NCI-H1092 treated with DMSO at 0.1 percent for 48 hours (cell line): ENCODE results near the gene HIVEP2.
"Not testable (repeated sequence)": the region's sequence is repeated elsewhere in the genome, so short reads cannot be mapped to it uniquely, and the experiment has no call there.

ENCODE experiments used
- DNase-seq: peaks from one replicate; lab custom pipeline; 2025; lab: John Stamatoyannopoulos, UW

Gene HIVEP2, protein sequence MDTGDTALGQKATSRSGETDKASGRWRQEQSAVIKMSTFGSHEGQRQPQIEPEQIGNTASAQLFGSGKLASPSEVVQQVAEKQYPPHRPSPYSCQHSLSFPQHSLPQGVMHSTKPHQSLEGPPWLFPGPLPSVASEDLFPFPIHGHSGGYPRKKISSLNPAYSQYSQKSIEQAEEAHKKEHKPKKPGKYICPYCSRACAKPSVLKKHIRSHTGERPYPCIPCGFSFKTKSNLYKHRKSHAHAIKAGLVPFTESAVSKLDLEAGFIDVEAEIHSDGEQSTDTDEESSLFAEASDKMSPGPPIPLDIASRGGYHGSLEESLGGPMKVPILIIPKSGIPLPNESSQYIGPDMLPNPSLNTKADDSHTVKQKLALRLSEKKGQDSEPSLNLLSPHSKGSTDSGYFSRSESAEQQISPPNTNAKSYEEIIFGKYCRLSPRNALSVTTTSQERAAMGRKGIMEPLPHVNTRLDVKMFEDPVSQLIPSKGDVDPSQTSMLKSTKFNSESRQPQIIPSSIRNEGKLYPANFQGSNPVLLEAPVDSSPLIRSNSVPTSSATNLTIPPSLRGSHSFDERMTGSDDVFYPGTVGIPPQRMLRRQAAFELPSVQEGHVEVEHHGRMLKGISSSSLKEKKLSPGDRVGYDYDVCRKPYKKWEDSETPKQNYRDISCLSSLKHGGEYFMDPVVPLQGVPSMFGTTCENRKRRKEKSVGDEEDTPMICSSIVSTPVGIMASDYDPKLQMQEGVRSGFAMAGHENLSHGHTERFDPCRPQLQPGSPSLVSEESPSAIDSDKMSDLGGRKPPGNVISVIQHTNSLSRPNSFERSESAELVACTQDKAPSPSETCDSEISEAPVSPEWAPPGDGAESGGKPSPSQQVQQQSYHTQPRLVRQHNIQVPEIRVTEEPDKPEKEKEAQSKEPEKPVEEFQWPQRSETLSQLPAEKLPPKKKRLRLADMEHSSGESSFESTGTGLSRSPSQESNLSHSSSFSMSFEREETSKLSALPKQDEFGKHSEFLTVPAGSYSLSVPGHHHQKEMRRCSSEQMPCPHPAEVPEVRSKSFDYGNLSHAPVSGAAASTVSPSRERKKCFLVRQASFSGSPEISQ (N-terminal part only)

DNA sequence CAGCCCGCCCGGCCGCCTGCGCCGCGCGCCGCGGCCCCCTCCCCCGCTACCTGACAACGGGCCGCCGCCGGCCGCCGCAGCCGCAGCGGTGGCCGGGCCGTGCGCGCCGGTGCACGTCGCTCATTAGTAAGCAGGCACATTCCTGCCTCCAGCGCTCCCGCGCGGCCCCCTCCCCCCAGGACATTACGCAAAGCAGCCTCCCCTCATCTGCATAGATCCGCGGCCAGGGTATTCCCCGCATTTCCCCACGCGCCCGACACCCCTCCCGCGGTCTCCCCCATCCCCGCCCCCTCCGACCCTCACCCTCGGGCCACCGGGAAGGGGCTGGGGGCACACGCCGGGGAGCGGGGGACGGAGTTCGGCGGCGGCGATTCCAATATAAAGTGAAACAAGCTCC lies at the start of gene HIVEP2:
HIVEP2 (minus strand) TSS at position 128 of the 397 bp plus-strand sequence. CDS start 170,438 bp downstream, outside the sequence.
- no peak for DNase-seq

DNA sequence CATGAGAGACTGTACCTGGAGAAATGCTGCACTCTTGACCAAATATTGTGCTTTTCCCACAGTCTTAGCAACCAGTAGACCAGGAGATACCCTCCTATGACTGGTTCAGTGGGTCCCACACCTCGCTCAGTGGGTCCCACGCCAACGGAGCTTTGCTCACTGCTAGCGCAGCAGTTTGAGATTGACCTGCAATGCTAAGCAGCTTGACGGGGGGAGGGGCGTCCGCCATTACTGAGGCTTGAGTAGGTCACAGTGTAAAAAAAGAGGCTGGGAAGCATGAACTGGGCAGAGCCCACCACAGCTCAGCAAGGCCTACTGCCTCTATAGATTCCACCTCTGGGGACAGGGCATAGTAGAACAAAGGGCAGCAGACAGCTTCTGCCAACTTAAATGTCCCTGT lies 49.0 kb upstream of the HIVEP2 start:
- no peak for DNase-seq

DNA sequence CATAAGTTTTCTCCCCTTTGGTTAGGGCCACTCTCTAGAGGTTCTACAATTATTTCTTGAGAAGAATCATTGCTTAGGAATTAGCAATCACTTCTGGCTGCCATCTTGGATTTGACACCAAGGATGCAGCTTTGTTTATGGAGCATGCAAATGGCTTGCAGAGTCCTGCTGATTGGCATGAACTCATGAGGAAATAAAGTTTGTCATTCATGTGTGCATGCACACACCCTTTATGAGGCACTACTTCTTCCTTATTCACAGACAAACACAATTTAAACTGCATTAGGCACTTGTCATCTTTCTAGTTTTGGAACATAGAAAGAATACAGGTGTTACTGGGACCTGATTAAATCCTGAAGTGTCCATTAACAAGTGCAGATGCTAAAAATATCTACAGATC lies 42.5 kb upstream of the HIVEP2 start:
- no peak for DNase-seq

DNA sequence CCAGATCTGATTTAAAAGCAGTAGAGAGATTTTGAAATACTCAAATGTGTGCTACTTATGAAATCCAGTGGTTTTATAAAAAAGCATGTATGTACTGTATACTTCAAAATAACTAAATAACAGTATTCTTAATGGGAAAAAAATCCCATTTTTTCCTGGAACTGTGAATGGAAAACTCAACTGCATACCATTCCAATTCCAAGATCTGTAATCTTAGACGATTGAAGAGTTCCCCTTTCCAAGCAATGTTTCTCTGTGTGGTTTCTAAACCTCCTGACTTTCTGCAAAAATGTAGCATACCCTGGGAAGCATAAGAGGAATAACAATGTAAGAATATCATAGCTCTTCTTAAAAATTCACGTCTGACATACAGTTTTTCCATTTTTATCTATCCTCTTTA lies 40.3 kb upstream of the HIVEP2 start:
- DNase-seq, result no peak

DNA sequence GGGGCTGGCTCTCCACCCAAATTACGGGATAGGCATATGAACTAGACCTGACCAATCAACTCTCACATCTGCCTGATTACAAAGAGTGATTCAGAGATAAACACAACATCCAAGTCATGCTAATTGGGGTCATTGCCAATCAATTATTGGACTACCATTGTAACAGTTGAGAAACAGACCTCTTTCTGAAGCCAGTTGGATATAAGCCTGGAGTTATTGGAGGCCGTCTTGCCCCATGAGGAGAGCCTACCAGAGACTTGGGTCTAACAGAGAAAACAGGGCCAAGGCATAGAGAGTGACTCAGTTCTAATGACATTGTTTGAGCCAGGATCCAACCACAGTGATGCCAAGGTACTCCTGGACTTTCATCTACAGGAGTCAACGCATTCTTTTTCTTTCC lies 39.4 kb upstream of the HIVEP2 start:
- no peak for DNase-seq

DNA sequence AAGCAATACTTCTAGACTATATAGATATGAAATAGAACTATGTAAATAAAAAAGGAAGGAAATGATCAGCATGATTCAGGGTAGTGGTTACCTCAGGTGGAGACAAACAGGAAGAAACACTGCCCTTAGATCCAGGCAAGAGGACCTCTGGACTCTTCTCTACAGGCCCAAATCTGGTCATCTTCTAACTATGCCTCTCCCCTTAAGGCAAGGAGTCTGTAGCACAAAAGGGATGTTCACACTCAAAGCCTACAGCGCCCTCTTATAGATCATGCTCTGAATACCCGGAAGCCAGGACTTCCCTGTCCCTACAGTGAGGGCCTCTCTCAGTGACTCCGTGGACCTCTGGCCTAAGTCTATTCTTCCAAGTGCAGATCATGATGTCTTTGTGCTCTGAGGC lies 30.4 kb upstream of the HIVEP2 start:
- DNase-seq, result no peak

DNA sequence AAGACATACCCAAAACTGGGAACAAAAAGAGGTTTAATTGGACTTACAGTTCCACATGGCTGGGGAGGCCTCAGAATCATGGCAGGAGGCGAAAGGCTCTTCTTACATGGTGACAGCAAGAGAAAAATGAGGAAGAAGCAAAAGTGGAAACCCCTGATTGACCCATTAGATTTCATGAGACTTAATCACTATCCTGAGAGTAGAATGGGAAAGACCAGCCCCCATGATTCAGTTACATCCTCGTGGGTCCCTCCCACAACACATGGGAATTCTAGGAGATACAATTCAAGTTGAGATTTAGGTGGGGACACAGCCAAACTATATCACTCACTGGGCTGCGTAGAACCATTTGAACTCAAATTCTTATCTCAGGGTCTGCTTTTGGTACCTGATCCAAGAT lies 26.0 kb upstream of the HIVEP2 start:
- not testable (repeated sequence) for DNase-seq

DNA sequence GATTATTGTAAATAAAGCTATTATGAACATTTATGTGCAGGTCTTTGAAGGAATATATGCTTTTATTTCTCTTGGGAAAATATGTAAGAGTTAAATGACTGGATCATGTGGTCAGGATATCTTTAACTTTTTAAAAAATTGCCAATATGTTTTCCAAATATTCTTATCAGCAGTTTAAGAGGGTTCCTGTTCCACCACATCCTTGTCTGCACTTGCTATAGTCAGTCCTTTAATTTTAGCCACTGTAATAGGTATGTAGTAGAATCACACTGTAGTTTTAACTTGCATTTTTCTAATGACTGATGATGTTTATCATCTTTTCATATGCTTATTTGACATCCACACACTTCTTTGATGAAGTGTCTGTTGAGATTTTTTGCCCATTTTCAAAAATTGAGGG lies 23.6 kb upstream of the HIVEP2 start:
- DNase-seq, result no peak

DNA sequence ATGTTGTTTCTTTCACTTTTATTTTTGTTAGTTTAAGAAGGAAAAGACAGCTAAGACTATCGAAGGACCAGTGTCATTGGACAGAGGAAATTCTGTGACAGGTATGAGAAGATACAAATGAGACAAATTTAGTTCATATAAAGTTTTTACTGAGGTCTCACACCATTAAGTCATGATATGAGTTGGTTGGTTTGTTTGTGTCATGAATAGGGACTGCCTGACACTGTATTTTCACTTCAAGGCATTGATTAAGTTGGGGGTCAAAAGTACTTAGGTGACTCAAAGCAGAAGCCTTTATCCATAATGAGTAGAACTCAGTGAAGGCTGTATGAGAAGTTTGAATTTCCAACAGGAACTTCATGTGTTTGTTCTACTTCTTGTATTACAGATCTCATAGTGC lies 21.3 kb upstream of the HIVEP2 start:
- no peak for DNase-seq

DNA sequence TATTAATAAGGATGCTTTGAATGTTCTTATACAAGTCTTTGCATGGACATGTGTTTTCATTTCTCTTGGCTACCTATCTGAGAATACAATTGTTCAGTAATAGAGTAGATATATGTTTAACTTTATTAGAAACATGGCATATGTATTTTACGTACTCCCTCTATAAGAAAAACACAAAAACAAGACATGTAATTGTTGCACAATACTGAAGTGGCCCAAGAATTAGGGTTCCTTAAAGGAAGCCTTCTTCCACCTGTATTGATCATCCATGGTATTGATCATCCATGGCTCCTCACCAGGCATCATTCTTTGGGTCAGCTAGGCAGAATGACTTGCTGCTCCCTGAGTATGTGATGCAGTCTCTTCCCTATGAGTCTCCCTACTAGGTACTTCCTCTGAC lies 20.2 kb upstream of the HIVEP2 start:
- DNase-seq, result no peak

DNA sequence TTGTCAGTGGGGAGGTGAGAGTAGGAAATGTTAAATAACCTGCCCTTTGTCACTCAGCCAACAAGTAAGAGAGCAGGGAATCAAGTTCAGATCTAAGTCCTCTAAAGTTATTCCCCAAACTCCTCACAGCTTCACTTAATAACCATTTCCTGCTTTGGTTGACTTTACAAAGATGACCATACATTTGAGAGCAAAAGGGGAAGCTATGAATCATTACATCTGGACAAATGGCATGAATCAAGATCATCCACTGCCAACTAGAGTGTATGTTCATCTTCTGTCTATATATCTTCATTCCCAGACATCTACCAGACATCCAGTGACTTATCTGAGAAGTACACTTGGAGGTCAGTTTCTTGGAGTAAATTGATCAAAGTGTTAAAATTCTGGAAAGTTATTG lies 15.1 kb upstream of the HIVEP2 start:
- no peak for DNase-seq

DNA sequence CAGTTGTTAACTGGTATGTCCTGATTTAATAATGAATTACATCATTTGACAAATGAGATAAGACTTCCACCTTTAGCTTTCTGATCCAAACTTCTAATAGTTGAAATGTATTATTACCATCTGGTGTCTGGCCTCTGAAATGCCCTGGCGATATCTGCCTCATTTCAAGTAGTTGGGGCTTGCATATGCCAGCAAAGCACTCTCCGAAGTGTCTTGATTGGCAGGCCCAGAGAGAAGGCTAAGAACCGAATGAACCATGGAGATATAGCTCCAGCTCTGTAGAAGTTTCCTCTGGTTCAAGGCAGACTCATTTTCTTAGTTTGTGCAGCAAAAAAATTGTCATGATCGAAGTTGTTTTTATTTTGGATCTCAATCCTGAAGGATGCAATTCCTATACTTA lies 13.4 kb upstream of the HIVEP2 start:
- DNase-seq, result no peak

DNA sequence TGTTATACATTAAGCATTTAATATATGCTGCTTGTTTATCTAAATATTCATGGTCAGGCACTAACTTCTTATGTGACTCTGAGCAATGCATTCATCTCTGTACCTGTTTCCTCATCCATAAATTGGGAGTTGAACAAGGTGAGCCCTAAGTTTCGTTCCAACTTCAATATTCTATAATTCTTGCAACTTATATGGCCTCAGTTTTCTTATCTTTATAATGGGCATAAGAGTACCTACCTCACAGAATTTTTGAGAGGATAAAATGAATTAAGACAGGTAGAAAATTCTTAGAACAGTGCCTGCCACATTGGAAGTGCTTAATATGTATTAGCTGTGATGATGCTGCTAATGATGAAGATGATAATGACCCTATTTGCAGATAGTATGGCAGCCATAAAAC lies 11.8 kb upstream of the HIVEP2 start:
- no peak for DNase-seq

DNA sequence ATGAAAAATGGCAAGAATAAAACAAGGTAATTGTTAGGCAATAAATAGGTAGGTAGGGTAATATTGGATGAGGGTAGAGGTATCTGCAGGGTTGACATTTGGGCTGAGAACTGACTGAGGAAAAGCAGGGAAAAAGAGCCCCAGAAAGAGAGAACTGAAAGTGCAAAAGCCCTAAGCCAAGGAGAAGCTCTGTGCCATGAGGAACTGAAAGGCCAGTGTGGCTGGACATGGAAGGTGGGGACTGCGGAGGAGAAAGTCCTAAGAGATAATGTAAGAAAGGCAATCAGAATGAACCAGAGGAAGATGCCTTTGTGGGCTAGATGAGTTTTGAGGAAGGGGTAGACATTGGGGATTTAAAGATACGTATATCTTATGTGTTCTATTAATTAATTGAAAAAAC lies 9.9 kb upstream of the HIVEP2 start:
- DNase-seq, result no peak

DNA sequence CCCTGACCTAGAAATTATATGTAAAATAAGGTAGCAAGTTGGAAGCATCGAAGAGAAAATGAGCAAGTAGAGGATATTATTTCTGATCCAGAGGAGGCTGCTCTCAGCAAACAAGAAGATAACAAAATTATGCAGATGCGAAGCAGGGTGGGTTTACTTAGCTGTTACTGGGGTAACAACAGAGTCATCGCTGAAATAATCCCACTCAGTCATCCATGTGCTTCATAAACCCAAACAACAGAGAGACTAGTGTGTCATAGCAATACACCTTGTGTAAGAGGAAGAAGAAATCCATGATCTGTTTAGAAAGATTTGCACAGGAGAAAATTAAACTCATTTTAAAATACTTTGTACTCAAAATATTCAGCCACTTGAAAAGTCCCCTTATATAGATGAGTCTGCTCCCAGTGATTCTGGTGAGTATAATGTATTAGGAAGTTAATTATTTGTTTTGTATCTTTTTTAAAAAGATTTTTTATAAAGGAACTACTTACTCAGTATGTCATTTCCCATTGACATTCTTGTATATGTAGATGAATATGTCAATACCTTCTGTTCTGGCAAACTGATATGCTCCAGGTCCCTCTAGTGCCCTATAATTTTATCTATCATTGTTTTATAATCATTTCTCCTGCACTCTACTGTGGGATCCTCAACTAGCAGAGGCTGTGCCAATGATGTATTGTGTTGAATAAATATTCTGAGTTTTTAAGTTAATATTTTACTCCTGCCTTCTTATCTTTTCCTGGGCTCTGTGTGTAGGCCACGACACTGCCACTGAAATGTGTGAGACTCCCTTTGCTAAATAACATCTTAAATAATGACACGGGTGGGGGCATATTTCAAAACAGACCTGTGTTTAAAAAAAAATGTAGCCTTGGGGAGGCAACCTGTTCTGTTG lies 8.6 kb upstream of the HIVEP2 start:
- DNase-seq, result no peak

DNA sequence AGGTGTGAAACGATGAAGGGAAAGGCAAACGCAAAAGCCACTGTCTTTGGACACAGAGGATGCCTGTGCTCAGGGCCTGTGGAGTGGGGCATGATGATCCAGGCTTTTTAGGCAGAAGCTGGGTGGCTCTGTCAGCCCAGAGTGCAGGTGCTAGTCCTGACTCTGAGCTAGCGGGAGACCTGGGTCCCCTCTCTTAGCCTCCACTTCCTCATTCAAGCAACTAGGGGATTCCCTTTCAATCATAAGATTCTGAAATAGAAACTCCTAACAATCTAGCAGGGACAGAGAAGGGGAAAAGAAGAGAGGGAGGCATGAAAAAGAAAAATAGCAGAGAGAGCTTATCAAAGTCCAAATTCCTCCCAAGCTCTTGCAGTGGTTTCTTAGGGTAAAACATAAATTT lies 7.6 kb upstream of the HIVEP2 start:
- no peak for DNase-seq

DNA sequence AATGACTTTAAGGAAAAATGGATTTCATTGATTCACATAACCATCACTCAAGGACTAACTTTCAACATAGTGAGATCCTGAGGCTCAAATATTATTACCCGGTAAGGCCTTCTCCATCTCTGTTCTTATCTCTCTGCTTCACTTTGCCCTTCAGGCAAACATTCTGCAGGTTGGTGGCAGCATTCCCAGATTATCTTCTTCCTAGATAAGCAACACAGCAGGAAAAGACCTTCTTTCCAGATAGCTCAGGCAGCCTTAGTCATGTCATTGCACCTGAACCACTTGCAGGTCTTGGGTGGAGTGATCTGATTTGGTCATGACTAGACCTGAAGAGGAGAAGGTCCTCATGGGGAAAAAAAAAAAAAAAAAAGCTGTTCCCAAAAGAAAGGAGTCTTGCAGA lies 5.3 kb upstream of the HIVEP2 start:
- DNase-seq, result no peak

DNA sequence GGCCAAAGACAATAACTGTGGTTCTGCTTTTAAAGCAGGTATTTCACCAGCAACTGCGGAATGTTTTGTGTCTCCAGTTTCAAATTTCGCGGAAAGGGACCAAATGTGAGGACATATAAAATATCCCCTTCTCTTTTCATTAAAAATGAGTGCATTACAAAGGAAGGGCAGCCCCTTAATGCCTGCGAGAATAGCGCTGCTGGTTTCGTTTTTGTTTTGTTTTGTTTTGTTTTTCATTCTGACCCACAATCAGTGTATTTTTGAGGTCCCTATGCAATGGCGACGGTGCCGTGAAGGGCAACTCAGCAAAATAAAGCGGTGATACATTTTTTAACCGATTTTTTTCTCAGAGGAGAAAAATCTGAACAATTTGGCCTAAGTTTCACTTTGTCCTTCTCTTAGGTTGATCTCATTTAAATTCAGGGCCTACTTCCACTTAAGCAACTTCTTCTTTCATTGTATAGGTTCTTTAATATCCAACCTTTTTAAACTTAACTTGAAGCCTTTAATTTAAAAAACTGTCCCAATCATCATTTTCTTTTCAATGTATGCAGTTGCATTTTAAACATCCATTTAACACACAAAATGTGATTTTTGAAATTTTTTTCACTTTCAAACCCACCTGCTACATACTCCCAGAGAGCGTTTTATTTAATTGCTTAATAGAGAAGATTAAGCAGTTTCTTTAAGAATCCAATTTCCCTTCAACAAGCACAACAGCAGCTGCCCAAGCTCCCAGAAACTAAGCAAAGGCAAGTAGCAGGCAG lies 2.9 kb upstream of the HIVEP2 start:
- DNase-seq, result no peak

DNA sequence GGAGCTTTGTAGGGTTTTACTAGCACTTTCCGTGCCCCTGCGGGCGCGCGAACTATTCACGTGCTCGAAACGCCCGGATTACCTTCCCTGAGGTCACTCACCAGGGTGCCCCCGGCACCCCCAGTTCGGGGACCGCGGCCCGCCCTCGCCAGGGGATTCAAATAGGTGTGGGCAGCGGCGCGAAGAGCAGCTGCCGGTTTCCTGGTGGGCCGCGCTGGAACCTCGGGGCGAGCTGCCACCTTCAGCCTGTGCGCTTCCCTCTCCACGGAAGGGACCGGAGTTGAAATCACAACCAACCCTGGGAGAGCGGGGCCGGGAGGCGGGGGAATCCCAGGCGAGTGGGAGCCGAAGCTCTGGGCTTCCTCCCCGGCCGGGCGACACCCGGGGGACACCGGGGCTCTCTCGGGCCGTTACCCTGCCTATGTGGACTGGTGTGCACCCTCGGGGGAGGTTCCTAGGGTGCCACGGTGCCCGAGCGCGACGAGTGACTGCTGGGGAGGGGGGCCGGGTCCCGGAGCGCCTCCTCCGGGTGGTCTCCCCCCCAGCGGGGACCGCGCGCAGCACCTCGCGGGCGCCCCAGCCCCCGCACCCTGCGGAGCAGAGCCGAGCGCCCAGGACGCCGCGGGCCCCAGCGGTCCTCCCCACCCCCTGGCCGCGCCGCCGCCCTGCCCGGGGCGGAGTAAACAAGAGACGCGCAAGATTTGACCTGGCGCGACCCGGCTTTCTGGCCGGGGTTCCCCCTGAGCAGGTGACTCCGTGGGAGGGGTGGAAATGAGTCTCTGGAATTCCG lies 2.1 kb upstream of the HIVEP2 start:
- no peak for DNase-seq
